Ecto neural progenitor cell (in vitro differentiated cells): ENCODE measurements around the gene RPUSD2.

ENCODE experiments used
- DNase-seq: peaks from one replicate; pipeline ENCODE4 v3.0.0-alpha.2; 2018; ENCODE audit warnings: low spot score

Gene RPUSD2, protein sequence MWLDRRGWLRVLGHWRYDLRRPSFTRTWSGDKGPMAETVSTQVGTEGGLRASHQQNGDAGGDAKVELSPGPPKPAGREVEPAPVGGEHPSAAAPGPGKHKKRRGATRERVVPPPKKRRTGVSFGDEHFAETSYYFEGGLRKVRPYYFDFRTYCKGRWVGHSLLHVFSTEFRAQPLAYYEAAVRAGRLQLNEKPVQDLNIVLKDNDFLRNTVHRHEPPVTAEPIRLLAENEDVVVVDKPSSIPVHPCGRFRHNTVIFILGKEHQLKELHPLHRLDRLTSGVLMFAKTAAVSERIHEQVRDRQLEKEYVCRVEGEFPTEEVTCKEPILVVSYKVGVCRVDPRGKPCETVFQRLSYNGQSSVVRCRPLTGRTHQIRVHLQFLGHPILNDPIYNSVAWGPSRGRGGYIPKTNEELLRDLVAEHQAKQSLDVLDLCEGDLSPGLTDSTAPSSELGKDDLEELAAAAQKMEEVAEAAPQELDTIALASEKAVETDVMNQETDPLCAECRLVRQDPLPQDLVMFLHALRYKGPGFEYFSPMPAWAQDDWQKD

DNA sequence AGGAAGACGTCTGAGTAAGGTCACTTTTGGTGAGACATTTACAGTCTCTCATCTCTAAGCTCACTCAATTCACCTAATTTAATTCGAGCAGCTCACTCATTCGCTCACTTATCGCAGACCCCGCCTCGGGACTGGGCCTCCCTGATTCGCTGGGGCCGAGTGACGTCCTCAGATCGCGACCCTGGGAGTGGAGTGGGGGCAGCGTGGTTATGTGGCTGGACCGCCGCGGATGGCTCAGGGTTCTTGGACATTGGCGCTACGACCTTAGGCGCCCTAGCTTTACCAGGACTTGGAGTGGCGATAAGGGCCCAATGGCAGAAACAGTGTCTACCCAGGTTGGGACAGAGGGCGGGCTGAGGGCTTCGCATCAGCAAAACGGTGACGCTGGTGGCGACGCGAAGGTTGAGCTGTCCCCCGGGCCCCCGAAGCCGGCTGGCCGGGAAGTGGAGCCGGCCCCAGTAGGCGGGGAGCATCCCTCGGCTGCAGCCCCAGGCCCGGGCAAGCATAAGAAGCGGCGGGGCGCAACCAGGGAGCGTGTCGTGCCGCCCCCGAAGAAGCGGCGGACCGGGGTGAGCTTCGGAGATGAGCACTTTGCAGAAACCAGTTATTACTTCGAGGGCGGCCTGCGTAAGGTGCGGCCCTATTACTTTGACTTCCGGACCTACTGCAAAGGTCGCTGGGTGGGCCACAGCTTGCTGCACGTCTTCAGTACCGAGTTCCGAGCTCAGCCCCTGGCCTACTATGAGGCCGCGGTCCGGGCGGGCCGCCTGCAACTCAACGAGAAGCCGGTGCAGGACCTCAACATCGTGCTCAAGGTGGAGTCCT is at the start of gene RPUSD2:
RPUSD2 (plus strand) TSS at position 171 of the 825 bp plus-strand sequence; CDS start at position 210, 39 bp downstream.
- DNase-seq: peak; percentile 96

DNA sequence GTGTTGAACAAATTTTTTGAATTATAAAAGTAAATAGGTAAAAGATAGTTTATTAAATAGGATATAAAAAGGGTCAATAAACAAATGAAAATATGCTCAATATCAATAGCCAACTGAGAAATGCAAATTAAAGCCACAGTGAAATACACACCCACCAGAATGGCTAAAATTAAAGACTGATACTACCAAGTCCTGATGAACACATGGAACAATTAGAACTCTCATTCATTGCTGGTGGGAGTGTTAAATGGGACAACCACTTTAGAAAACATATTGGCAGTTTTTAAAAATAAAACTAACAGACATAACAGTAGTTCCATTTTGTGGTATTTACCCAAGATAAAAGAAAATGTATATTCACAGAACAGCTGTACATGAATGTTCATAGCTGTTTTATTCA is 45.5 kb upstream of the RPUSD2 start:
- no peak for DNase-seq

DNA sequence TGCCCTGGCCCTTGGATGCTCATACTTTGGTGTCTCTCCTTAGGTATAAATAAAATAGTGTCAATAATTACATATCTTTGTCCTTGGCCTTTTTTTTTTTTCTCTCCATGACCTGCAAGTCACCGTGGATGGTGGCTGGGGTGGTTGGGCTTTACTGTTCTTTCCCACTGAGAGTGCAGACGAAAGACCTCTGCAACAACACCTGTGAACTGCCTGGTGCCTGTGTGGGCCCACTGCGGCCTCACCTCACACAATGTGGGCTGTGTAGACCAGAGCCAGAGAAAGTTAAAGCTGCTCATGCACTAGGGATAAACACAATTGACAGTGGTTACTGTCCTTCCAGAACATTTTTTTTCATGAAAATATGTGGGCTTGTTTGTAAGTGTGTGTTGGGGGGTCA is 43.2 kb upstream of the RPUSD2 start:
- DNase-seq: no peak

DNA sequence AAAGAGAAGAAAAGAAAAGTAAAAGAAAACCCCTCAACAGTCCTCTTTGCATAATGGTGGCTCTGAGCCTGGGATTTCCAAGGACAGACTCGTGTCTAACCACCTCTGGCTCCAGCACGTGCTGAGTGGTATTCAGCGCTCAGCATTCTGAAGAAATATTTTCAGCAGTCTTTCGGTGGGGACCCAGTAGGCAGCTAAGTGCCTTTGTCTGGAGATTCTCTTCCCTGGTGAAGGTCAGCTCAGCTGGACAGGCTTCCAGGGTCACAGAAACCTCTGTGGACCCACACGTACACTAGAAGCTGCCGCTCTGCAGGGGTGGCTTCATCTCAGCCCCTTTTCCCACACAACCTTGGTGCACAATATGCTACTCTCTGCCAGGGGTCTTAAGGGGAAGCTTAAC is 40.3 kb upstream of the RPUSD2 start:
- no peak for DNase-seq

DNA sequence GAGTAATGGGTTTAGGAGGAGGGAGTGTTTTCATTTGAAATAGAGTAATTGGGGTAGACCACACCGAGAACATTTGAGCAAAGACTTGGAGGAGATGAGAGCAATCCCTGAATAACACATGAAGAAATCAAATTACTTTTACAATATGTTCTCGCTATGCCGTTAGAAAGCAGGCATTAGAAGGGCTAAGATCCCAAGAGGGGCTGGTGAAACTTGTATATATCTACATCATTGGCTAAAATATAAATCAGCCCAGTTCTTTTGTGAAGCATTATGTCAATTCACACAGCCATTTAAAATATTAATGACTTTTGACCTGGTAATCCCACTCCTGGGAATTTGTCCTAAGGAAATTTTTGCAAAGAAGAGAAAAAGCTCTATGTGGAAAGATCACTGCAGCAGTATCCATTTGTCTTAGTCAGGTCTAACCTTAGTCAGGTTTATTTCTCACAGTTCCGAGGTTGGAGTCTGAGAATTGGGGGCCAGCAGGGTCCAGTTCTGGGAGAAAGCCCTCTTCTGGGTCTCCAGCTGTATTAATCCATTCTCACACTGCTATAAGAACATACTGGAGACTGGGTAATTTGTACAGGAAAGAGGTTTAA is 35.2 kb upstream of the RPUSD2 start:
- no peak for DNase-seq

DNA sequence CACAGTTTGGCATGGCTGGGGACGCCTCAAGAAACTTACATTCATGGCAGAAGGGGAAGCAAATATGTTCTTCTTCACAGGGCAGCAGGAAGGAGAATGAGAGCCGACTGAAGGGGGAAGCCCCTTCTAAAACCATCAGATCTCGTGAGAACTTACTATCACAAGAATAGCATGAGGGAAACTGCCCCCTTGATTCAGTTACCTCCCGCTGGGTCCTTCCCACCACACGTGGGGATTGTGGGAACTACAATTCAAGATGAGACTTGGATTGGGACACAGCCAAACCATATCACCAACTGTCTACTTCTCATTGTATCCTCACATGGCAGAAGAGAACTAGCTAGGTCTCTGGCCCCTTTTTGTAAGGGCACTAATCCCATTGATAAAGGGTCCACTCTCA is 34.7 kb upstream of the RPUSD2 start:
- no peak for DNase-seq

DNA sequence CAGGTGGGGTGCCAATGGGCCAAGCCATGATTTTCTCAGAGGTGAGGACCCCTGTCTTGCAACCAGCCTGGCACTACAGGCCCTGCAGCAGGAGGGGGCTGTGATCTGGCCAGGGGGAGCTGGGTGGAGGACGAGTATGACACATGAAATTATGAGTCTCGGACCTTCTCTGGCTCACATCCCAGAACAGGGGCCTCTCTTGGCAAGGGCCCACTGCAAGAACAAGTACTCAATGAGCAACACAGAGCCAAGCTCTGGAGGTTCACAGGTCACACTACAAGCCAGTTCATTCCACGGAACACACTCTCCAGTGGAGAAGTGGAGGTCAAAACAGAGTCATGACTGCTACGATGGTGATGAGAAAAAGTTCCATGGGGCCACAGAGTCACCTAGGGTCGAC is 32.6 kb upstream of the RPUSD2 start:
- no peak for DNase-seq

DNA sequence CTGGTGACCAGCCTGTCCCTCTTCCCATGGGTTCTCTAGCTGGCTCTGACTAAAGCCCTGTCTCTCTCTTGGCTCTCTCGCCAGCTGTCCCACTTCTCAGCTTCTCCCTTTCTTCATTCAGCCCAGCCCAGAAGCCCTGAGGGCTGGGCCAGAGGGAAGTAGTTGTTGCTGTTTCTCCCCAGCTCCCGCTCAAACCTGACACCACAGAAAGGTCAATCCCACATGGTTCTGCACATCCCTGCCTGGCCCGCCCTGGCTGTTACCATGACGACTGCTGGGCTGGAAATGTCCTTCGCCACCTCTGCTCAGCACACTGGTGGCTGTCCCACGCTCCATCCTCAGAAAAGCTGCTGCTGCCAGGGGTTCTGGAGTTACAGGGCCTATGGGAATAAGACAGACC is 30.1 kb upstream of the RPUSD2 start:
- peak; percentile 62 for DNase-seq

DNA sequence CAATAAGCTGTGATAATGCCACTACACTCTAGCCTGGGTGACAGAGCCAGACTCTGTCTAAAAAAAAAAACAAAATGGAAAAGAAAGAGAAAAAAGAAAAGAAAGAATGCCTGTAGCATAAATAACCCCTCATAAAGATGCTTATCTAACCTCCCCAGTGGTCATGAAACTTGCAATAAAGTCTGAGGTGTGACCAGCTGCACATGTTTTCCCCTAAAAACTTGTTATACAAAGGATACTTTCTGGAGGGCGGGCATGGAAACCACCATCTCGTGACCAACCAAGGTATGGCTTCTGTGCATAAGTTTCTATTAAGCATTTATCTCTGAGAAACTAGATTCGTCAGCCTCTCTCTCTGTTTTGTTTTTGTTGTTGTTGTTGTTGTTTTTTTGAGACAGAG is 26.0 kb upstream of the RPUSD2 start:
- no peak for DNase-seq

DNA sequence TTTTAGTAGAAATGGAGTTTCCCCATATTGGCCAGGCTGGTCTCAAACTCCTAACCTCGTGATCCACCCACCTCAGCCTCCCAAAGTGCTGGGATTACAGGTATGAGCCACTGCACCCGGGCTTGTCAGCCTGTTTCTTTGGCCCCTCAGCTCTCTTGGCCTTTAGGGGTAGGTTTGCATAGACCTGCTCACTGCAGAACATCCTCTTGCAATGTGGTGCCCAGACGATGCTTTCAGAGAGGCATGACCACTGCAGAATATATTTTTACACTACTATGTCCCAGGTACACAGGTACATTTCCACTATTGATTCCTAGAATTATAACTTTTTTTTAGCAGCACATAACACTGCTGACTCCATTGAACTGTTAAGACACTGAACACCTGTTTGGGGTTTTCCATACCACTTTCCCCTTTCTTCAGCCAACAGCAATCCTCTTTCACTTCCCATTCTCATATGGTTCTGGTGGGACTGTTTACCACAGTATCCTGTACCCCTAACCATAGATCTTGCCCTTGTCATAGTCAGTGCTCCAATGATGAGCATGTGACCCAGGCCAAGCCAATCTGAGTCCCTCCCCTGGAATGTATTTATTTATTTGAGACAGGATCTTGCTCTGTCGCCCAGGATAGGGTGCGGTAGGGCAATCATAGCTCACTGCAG is 25.3 kb upstream of the RPUSD2 start:
- DNase-seq: no peak

DNA sequence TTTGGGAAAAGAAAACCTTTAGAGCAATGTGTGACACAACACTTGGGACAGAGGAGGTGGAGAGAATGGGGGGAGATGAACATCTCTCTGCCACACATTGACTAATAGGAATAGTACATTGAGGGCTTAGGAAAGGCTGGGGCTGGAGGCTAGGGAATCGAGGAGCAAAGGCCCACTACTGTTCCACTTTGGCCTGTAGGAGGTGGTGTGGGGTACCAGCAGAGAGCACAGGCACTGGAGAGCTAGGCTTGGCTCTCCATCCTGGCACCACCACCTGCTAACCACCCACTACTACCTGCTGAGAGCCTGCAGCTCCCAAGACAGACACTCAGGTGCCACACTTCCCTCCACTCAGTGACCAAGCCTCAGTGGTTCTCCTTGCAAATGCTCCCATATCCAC is 23.6 kb upstream of the RPUSD2 start:
- DNase-seq: no peak

DNA sequence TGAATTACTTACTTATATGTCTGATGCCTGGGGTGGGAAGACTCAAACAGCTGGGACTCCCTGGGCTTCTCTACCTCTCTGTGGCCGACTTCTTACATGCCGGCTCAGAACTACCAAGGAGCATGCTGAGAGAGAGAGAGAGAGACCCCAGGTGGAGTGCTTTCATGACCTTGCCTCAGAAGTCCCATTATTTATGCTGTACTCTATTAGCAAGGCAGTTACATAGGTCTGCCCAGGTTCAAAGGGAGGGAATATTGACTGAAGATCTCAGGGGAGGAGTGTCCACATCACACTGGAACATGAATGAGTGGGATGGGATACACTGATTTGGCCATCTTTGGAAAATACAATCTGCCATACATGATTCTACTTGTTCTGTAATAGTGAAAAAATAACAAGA is 20.5 kb upstream of the RPUSD2 start:
- no peak for DNase-seq

DNA sequence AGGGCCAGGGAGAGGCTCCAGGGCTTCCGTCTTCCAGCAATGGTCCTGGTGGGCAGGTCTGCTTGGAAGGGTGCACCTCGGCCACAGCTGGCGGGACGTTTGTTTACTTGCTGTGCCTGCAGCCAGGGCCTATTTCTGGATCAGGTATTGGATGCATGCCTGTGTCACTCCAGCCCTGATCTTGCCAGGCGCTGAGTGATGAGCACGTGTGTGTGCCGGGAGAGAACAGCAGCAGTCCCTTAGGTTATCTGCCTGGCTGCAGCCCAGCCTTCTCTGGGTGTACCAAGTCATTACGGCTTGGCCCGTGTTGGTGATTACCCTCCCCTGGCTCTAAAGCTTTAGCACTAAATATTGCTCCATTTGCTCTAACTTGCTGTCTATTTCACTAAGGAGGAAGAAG is 19.2 kb upstream of the RPUSD2 start:
- DNase-seq: no peak

DNA sequence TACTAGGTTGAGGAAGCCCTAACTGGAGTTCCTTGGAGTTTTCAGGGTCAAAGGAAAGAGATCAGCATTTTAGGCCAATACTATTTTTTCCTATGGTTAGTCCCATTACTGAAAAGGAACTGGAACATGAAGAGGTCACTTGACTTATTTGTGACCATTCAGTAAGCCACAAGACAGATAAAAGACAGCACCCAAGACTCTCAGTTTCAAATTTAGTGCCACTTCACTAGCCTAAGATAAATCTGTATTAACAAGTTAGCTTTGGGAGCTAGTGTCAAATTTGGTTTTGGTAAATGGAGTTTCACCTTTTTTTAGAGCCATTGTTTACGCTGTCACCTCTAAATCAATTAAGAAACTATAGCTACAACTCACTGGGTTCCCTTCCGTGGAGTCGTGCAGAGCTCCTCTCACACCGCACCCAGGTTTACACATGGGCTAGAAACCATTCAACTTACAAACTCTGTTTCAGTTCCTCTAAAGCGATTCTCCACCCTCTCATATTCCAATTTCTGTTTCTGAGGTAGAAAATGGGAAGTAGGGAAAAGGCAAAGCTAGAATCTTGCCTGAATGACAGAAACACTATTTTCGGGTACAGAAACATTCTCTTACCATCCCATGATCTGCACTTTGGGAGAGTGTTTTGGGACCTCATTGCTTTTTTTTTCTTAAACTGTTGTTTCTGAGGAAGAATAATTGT is 18.6 kb upstream of the RPUSD2 start:
- DNase-seq: no peak

DNA sequence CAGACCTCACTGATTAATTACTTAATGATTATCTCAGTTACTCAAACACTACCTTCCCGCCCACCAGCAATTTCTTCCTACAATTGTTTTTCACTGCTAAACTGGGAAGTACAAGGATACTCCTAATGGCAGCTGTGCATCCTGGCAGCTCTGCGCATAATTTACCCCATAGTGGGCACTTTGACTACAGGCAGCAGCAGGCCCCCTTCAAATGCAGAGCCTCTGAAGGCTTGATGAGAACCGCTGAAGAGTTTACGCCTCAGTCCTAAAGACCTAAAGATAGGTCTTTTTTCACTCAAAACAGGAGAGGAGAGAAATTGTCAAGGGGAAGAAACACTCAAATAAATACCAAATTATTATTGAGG is 15.0 kb upstream of the RPUSD2 start:
- no peak for DNase-seq

DNA sequence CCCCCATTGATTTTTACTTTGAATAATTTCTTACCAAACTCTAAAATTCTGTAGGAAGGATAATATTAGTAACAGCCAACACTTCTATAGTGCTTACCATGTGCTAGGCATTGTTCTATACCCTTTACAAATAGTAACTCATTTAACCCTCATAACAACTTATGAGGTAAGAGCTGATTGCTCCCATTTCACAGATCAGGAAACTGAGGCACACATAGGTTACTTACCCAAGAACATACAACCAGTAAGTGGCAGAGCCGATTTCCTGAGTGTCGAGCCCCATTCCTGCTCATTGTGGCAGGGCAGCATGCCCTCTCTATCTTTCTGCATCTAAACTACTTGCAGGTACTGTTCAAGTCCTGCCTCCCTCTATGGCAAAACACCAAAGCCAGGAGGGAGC is 13.2 kb upstream of the RPUSD2 start:
- no peak for DNase-seq

DNA sequence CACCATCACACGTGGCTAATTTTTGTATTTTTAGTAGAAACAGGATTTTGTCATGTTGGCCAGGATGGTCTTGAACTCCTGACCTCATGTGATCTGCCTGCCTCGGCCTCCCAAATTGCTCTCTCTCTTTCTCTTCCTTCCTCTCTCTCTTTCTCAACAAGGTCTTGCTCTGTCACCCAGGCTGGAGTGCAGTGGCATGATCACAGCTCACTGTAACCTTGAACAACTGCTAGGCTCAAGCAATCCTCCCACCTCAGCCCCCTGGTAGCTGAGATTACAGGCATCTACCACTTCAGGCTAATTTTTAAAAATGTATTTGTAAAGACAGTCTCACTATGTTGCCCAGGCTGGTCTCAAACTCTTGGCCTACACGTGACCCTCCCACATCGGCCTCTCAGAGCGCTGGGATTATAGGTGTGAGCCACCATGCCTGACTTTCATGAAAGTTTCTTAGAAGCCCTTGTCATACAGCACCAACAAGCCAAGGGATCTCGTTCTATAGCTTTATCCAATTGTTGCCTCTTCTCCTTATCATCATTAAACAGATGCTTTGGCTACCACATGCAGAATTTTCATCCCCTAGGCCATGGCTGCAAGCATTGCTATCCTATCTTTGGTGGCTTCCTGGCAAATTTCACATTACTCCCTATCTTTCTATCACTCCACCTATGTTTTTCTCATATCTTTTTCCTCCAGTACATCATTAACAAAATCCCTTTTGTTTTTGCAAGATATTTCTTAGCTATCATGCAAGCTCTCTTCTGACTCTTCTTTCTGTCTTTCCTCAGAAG is 10.0 kb upstream of the RPUSD2 start:
- no peak for DNase-seq

DNA sequence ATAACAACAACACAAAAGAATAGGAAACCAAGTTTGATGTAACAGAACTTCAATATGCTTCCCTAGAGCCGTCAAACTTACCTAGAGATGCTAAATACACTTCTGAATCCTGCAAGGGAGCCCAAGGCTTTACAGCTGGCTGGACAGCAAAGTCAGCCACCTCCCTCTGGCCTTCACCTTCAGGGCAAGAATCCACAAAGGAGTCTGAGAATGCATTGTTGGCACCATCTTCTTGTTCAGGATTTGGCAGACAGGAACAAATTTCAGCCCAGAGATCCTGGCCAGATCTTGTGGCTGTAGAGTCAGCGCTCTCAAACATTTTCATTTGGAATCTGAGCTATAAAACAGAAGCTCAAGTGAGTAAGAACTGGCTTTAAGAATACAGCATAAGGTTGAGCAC is 6.4 kb upstream of the RPUSD2 start:
- DNase-seq: no peak

DNA sequence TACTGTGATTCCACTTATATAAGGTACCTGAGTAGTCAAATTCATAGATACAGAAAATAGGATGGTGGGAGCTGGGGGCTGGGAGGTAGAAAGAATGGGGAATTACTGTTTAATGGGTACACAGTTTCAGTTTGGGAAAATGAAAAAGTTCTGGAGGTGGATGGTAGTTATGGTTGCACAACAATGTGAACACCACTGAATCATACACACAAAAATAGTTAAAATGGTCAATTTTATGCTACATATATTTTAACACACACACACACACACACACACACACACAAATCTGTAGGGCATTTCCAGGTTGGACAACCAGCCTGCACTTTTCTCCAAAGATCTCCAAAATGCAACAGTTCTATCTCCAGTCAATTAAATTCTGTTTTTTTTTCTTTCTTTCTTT is 5.7 kb upstream of the RPUSD2 start:
- DNase-seq: no peak

DNA sequence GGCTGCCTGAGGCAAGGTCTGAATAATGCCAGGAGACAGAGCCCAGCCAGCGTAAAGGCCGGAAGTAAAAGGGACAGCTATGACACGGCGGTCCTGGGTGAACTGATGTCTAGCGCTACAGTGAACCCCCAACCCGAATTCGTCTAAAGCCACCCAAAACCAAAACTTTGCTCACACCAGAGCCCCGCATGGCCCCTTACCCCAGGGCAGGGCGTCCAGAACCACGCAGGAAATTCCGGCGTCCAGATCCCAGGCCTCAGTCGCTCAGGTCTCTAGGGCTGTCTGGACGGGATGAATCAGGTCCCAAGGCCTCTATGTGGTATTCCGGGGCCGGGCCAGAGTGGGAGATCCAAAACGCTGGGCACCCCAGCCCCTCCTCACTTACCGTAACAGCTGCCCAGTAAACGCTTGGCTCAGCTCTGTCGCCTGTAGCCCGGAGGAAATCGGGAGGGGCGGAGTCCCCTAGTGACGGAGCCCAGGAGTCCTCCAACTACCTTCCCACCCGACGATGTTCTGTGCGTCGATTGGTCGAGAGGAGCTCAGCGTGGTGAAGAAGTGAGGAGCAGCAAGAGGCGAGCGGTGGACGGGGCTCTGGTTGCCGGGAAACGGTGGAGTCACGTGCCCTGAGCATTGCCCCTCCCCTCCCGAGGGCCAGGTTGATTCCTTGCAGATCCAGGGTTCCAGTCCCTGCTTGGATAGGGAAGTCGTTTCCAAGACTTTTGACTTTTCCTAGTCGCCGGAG is 4.3 kb upstream of the RPUSD2 start, which contains the start of gene CCDC32:
CCDC32 (minus strand) TSS at position 452 of the 742 bp plus-strand sequence. CDS start 2,027 bp downstream, outside the sequence.
- peak; percentile 97 for DNase-seq
